ENCODE results near the gene IL17B. TPM values are rescaled to one million over a fixed set of nuclear protein-coding genes. Genes with fewer than 3 reads are reported as not detected.
"Not testable (repeated sequence)": the region's sequence is repeated elsewhere in the genome, so short reads cannot be mapped to it uniquely, and the experiment has no call there.

IL17B gene
- total and polyA plus RNA-seq, 9 of the 15 experiments (the other 6 are each of a cell fraction or from before 2014, with no cell fraction given): 0.28 to 2.6 (median 0.53) TPM; not detected in 2

- BruUV-seq (replicated peaks); FAIRE-seq; intact Hi-C loops (cut with micrococcal nuclease); H3K4me1 ChIP-seq (replicated peaks in 1 of 2; ENCODE audit: control insufficient read depth in 2 of 2, insufficient read depth in 2 of 2, low read length in 2 of 2); H2AFZ ChIP-seq (ENCODE audit: low read depth, low read length); H3K27ac ChIP-seq (ENCODE audit: extremely low read depth, low read depth, low read length); H3K9me3 ChIP-seq (replicated peaks; ENCODE audit: control insufficient read depth, insufficient read depth, low read depth, low read length); POLR2A ChIA-PET; H3K79me2 ChIP-seq (ENCODE audit: control insufficient read depth, insufficient read depth, low read length); H3K4me2 ChIP-seq (ENCODE audit: insufficient read depth, low read length); DNase-seq (ENCODE audit: extremely low read depth in 1 of 4, low spot score in 3 of 4); in situ Hi-C loops (cut with MboI); H3K36me3 ChIP-seq (ENCODE audit: control insufficient read depth, insufficient read depth, low read length); H4K20me1 ChIP-seq (replicated peaks; ENCODE audit: control insufficient read depth, insufficient read depth, low read length); ATAC-seq; H3K9me1 ChIP-seq (ENCODE audit: control insufficient read depth, insufficient read depth, low read length); H3K9ac ChIP-seq (ENCODE audit: insufficient read depth in 1 of 2, low read depth in 2 of 2, low read length in 2 of 2); H3K4me3 ChIP-seq; H3K27me3 ChIP-seq (ENCODE audit: control insufficient read depth in 2 of 2, insufficient read depth in 2 of 2, low read length in 2 of 2): not testable (repeated sequence)
- CTCF ChIA-PET (ENCODE audit: low intra/inter-chr PET ratio): interaction anchor here (0.6 kb wide), 1 partner anchor 9 kb away, joined by 3 read pairs; no protein-coding TSS in a partner anchor
- WGBS (ENCODE audit: insufficient coverage, low coverage, missing lambda C conversion rate): 26% methylated on average over 6 of the region's 6 CpGs
Observed at GRCh38 chr5:149391076-149391475, 12.0 kb upstream of the IL17B start.

DNA sequence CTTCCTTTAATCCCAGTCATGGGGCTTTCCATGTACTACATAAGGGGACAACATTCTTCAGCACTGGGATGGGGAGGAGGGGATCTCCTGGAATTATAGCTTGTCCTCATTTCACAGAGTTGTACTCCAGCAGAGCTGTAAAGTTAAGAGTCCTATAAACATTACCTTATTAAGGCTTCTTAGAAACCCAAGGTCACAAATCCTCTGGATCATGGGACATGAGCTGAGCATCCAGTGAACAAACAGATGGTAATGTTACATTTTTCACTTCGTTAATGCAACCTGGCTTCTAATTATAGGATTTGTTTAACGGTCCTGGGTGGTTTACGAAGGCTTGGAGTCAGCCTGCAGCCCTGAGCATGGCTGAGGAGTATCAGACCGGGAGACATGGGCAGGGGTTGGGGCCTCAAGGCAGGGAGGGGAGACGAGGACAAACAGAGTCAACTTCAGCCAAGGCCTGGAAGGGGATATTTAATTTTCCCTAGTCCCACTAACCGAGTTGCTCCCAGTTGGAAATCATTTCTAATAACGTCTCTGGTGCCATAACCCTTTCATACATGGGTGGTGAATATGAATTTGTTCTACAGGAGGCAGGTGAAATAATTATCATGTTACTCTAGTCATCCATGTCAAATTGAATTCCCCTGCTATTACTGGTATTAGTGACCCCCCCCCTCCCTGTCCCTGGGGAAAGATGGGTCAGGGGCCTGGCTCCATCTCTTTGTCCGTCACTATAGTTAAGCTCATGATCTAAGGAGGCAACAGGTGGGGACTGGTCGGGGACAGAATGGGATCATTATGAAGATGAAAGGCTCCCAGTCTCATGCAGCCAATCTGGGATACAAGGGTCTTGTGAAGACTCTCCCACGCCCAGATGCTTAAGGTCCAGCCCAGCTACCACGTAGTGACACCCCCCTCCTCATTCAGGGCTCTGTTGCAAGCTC lies 10.7 kb upstream of the IL17B start:
- H3K9ac ChIP-seq (ENCODE audit: insufficient read depth in 1 of 2, low read depth in 2 of 2, low read length in 2 of 2): no peak overlapping the region
- no peaks in the 10 kb centered on the region for H3K36me3 ChIP-seq (ENCODE audit: control insufficient read depth, insufficient read depth, low read length)
- intact Hi-C loops (cut with micrococcal nuclease): no loop called here
- in situ Hi-C loops (cut with MboI): loop anchor here (5.0 kb wide), 1 partner anchor 37 kb away; no protein-coding TSS in a partner anchor
- no peak overlapping the region for H2AFZ ChIP-seq (ENCODE audit: low read depth, low read length)
- no peak overlapping the region for H3K4me3 ChIP-seq
- ChIA-PET POLR2A (no interaction called here), CTCF (ENCODE audit: low intra/inter-chr PET ratio) (no interaction called here)
- no peak overlapping the region for H3K4me2 ChIP-seq (ENCODE audit: insufficient read depth, low read length)
- H3K9me1 ChIP-seq (ENCODE audit: control insufficient read depth, insufficient read depth, low read length): no peaks in the 10 kb centered on the region
- peaks cover 3% of the 10 kb centered on the region in 2 experiments; a peak in 3 of 5 replicates for H3K4me1 ChIP-seq (replicated peaks in 1 of 2; ENCODE audit: control insufficient read depth in 2 of 2, insufficient read depth in 2 of 2, low read length in 2 of 2)
- H3K9me3 ChIP-seq (replicated peaks; ENCODE audit: control insufficient read depth, insufficient read depth, low read depth, low read length): no peaks in the 10 kb centered on the region
- TF ChIP-seq NCOA1 (IDR thresholded peaks at IDR 0.05; ENCODE audit: low read depth) (no peak), ZBTB43 (CRISPR knock-in tag; IDR thresholded peaks at IDR 0.05) (no peak), STAT6 (CRISPR knock-in tag; IDR thresholded peaks at IDR 0.05) (no peak)
- no peaks in the 10 kb centered on the region for H3K79me2 ChIP-seq (ENCODE audit: control insufficient read depth, insufficient read depth, low read length)
- DNase-seq (ENCODE audit: extremely low read depth in 1 of 4, low spot score in 3 of 4) (no peak), ATAC-seq (no peak), FAIRE-seq (no peak)
- no peak overlapping the region for H3K27ac ChIP-seq (ENCODE audit: extremely low read depth, low read depth, low read length)
- 25% methylated on average over 11 of the region's 11 CpGs for WGBS (ENCODE audit: insufficient coverage, low coverage, missing lambda C conversion rate)
- no TSS peak for BruUV-seq (replicated peaks)
- no peaks in the 10 kb centered on the region for H4K20me1 ChIP-seq (replicated peaks; ENCODE audit: control insufficient read depth, insufficient read depth, low read length)
- no peaks in the 10 kb centered on the region for H3K27me3 ChIP-seq (ENCODE audit: control insufficient read depth in 2 of 2, insufficient read depth in 2 of 2, low read length in 2 of 2)

All from K562 (cell line).